ENCODE measurements around the gene TPO.

The TPO gene

GRCh38 chr2:1540481-1540880 is 127.2 kb downstream of the TPO start:
- DNase-seq, result no peak

GRCh38 chr2:1541040-1541439 is 127.8 kb downstream of the TPO start:
- DNase-seq, result no peak

GRCh38 chr2:1541819-1542475 is 128.7 kb downstream of the TPO start:
- DNase-seq, result no peak

- no peak for DNase-seq
Observed at GRCh38 chr2:1542971-1543370, 129.7 kb downstream of the TPO start.

- no peak for DNase-seq
Observed at GRCh38 chr2:1543776-1544477, 130.7 kb downstream of the TPO start.

GRCh38 chr2:1544478-1545069 is 131.3 kb downstream of the TPO start:
- DNase-seq, result no peak

GRCh38 chr2:1546023-1546591 is 132.8 kb downstream of the TPO start:
- peak; percentile 78 for DNase-seq

- DNase-seq, result no peak
Observed at GRCh38 chr2:1546901-1547300, 133.6 kb downstream of the TPO start.

GRCh38 chr2:1548910-1549673 is 135.8 kb downstream of the TPO start:
- DNase-seq, result peak; percentile 31

- no peak for DNase-seq
Observed at GRCh38 chr2:1550076-1550475, 136.8 kb downstream of the TPO start.

GRCh38 chr2:1550658-1551316 is 137.5 kb downstream of the TPO start:
- DNase-seq, result peak; percentile 51

- no peak for DNase-seq
Observed at GRCh38 chr2:1551905-1552304, 138.6 kb downstream of the TPO start.

- no peak for DNase-seq
Observed at GRCh38 chr2:1552611-1553010, 139.3 kb downstream of the TPO start.

- DNase-seq, result no peak
Observed at GRCh38 chr2:1553671-1554295, 140.5 kb downstream of the TPO start.

GRCh38 chr2:1556286-1556685 is 143.0 kb downstream of the TPO start:
- DNase-seq, result no peak

- no peak for DNase-seq
Observed at GRCh38 chr2:1556776-1557466, 143.7 kb downstream of the TPO start.

GRCh38 chr2:1557467-1557820 is 144.2 kb downstream of the TPO start:
- DNase-seq, result peak; percentile 47

- no peak for DNase-seq
Observed at GRCh38 chr2:1559589-1560175, 146.4 kb downstream of the TPO start.

- DNase-seq, result no peak
Observed at GRCh38 chr2:1561259-1561658, 148.0 kb downstream of the TPO start.

GRCh38 chr2:1561811-1562421 is 148.7 kb downstream of the TPO start:
- no peak for DNase-seq

Measured in NCI-H2171 treated with DMSO at 0.1 percent for 48 hours (cell line).